HG03060 (cell line): Measurements from ENCODE around the gene TRIM52.
"Not testable (repeated sequence)": the region's sequence is repeated elsewhere in the genome, so short reads cannot be mapped to it uniquely, and the experiment has no call there.

ENCODE experiments used
- ATAC-seq: cut with Tn5 transposase; IDR thresholded peaks from one replicate; pipeline ENCODE4 v1.9.1; 2021; ENCODE audit warnings: low read depth, moderate number of reproducible peaks; ENCODE audit not compliant: unreplicated experiment

TRIM52 gene

GRCh38 chr5:181217111-181217802 is 43.7 kb downstream of the TRIM52 start:
- ATAC-seq: no peak

GRCh38 chr5:181215997-181216989 is 44.6 kb downstream of the TRIM52 start:
- no peak for ATAC-seq

GRCh38 chr5:181214249-181214648 is 46.7 kb downstream of the TRIM52 start:
- ATAC-seq: not testable (repeated sequence)

GRCh38 chr5:181212934-181213333 is 48.0 kb downstream of the TRIM52 start:
- no peak for ATAC-seq

- no peak for ATAC-seq
These were observed 48.9 kb downstream of the TRIM52 start for GRCh38 chr5:181212080-181212479.

- no peak for ATAC-seq
These were observed 49.7 kb downstream of the TRIM52 start for GRCh38 chr5:181211208-181211607.

- not testable (repeated sequence) for ATAC-seq
These were observed 50.2 kb downstream of the TRIM52 start for GRCh38 chr5:181210698-181211097.

- ATAC-seq: not testable (repeated sequence)
These were observed 50.8 kb downstream of the TRIM52 start for GRCh38 chr5:181210148-181210547.

- ATAC-seq: not testable (repeated sequence)
These were observed 51.9 kb downstream of the TRIM52 start for GRCh38 chr5:181209006-181209405.

GRCh38 chr5:181207960-181208253 is 53.0 kb downstream of the TRIM52 start:
- no peak for ATAC-seq

- ATAC-seq: peak; percentile 35
These were observed 53.6 kb downstream of the TRIM52 start for GRCh38 chr5:181207214-181207959.

GRCh38 chr5:181205761-181206649 is 54.9 kb downstream of the TRIM52 start:
- no peak for ATAC-seq
